ENCODE data around the gene PTPN1. TPM values are rescaled to one million over a fixed set of nuclear protein-coding genes. Genes with fewer than 3 reads are reported as not detected.

Gene PTPN1
- total RNA-seq, 1 experiment from 2014 or later, result 30.8 TPM

- Histone ChIP-seq H3K14ac (ENCODE audit: insufficient read depth, low read length) (no peak overlapping the region), H3T11ph (ENCODE audit: low read length) (no peak overlapping the region), H3K23me2 (ENCODE audit: insufficient read length, low read depth, low read length, poor library complexity, severe bottlenecking) (no peaks in the 10 kb centered on the region), H3K79me1 (ENCODE audit: insufficient read depth, low read depth, low read length, poor library complexity, severe bottlenecking) (no peaks in the 10 kb centered on the region), H3K56ac (ENCODE audit: insufficient read length, low read depth, low read length) (no peak overlapping the region), H2BK12ac (ENCODE audit: insufficient read length, low read depth, low read length) (no peak overlapping the region), H2AFZ (ENCODE audit: low read length) (no peak overlapping the region), H3K9ac (ENCODE audit: extremely low read depth, insufficient read length, low read length) (no peak overlapping the region), H2BK120ac (ENCODE audit: low read depth, low read length, poor library complexity, severe bottlenecking) (no peak overlapping the region), H3K4me2 (ENCODE audit: insufficient read depth, insufficient read length, low read length) (no peak overlapping the region), H3K79me2 (ENCODE audit: insufficient read depth, low read length) (peaks cover 9% of the 10 kb centered on the region; the same call in 1 of the 2 replicates), H2BK5ac (ENCODE audit: insufficient read length, low read length) (no peak overlapping the region), H3K4me1 (ENCODE audit: insufficient read depth, low read length) (no peaks in the 10 kb centered on the region; the same call in 1 of the 2 replicates), H2AK5ac (ENCODE audit: insufficient read length, low read length) (no peak overlapping the region), H4K5ac (ENCODE audit: insufficient read length, low read depth, low read length) (no peak overlapping the region), H3K27me3 (ENCODE audit: insufficient read depth, low read length) (no peaks in the 10 kb centered on the region), H4K8ac (replicated peaks; ENCODE audit: insufficient read length, low read depth, low read length) (no peak overlapping the region), H3K4ac (ENCODE audit: low read depth, low read length) (no peak overlapping the region), H3K18ac (ENCODE audit: insufficient read length, low read depth, low read length) (no peak overlapping the region), H4K20me1 (ENCODE audit: control insufficient read depth, insufficient read depth, insufficient read length) (no peaks in the 10 kb centered on the region), H4K91ac (ENCODE audit: insufficient read length, low read depth, low read length) (no peak overlapping the region), H3K9me3 (ENCODE audit: control insufficient read depth, low read depth, low read length) (no peaks in the 10 kb centered on the region), H3K27ac (ENCODE audit: insufficient read length, low read depth, low read length) (no peak overlapping the region), H3K23ac (ENCODE audit: insufficient read length, low read depth, low read length) (no peak overlapping the region), H2BK20ac (ENCODE audit: low read depth, low read length, poor library complexity, severe bottlenecking) (no peak overlapping the region), H2BK15ac (ENCODE audit: low read depth, low read length) (no peak overlapping the region)
- Mint-ChIP-seq H3K36me3 (ENCODE audit: insufficient read depth in 1 of 3, low read depth in 3 of 3) (no peaks in the 10 kb centered on the region), H3K9me3 (no peaks in the 10 kb centered on the region), H3K27ac (peak overlapping the region in 1 of 3 experiments; percentile 15; a peak in 1 of 7 replicates), H3K4me3 (no peak overlapping the region), H3K4me1 (peaks cover 6 to 15% of the 10 kb centered on the region in 2 experiments), H3K27me3 (ENCODE audit: low read depth) (no peaks in the 10 kb centered on the region)
- WGBS (ENCODE audit: extremely low coverage, insufficient read length, low lambda C conversion rate), result no CpG with 5 or more reads among the region's 6 CpGs
- TF ChIP-seq CTCF (conservative IDR thresholded peaks at IDR 0.05), result no peak
- no peak for DNase-seq
Measured at GRCh38 chr20:50528804-50529351, 18.7 kb downstream of the PTPN1 start.
